Stomach (tissue), 9 donors: ENCODE results near the gene PMEPA1. TPM values are rescaled to one million over a fixed set of nuclear protein-coding genes. Genes with fewer than 3 reads are reported as not detected.

Experiments
- DNase-seq, 2 donors: peaks; one replicate each; pipeline versions ENCODE4 v3.0.0 to v3.0.0-alpha.2; 2013 to 2019
- H3K27ac ChIP-seq, 5 donors: fragments of 200-600 bp in 4 of 5; sonication (generic) in 4 of 5; one replicate each; pipeline ENCODE4 v1.5.1; 2013 to 2019; ENCODE audit warnings: mild to moderate bottlenecking in 1 of 5, moderate library complexity in 1 of 5
- H3K27me3 ChIP-seq, 3 donors: fragments of 200-600 bp; sonication (generic); one replicate each; pipeline ENCODE4 v1.5.1; 2017 to 2019; ENCODE audit warnings: mixed run types in 1 of 3
- H3K36me3 ChIP-seq, 4 donors: fragments of 200-600 bp; sonication (generic); 1 replicate in 3 of 4; 2 replicates in 1 of 4; pipeline ENCODE4 v1.5.1; 2016 to 2019
- H3K4me1 ChIP-seq, 4 donors: fragments of 200-600 bp; sonication (generic); one replicate each; pipeline ENCODE4 v1.5.1; 2016 to 2019
- H3K4me3 ChIP-seq, 4 donors: fragments of 200-600 bp; sonication (generic) in 3 of 4; one replicate each; pipeline ENCODE4 v1.5.1; 2016 to 2019; ENCODE audit warnings: mild to moderate bottlenecking in 1 of 4
- H3K9me3 ChIP-seq, 4 donors: fragments of 200-600 bp; sonication (generic); one replicate each; pipeline ENCODE4 v1.5.1; 2016 to 2019
- CTCF ChIP-seq, 7 experiments: fragments of 450-650 bp in 4 of 7; fragments of 200-600 bp in 3 of 7; sonication (generic) in 3 of 7; IDR thresholded peaks; one replicate each; pipeline ENCODE4 v1.5.1; 2016 to 2019; ENCODE audit warnings: antibody characterized with exemption in 7 of 7, control low read depth in 2 of 7, mild to moderate bottlenecking in 1 of 7
- EP300 ChIP-seq: sonication (generic); formaldehyde crosslinking; IDR thresholded peaks from one replicate; pipeline ENCODE4 v1.6.1; 2017; ENCODE audit warnings: antibody characterized with exemption
- POLR2A ChIP-seq, 4 donors: fragments of 450-650 bp; IDR thresholded peaks; one replicate each; pipeline ENCODE4 v1.6.1; 2016; ENCODE audit warnings: antibody characterized with exemption in 4 of 4, control low read depth in 2 of 4, mild to moderate bottlenecking in 1 of 4, moderate library complexity in 1 of 4
- POLR2AphosphoS5 ChIP-seq, 3 donors: sonication (generic); formaldehyde crosslinking; IDR thresholded peaks; one replicate each; pipeline ENCODE4 v1.6.1; 2016; ENCODE audit warnings: antibody characterized with exemption in 3 of 3
- WGBS, 5 donors: extraction: QIAGEN DNeasy Blood & Tissue Kit in 3 of 5; methylation state at CpG; one replicate each; pipeline versions ENCODE4 v1.1.5 to v1.1.7; 2013 to 2018; 5-methylcytosine and 5-hydroxymethylcytosine counted together
- intact Hi-C: fragments of 100-400 bp; cut with DNase I; formaldehyde crosslinking; loops from one replicate; pipeline ENCODE4 v1.15.1; 2023; ENCODE audit warnings: low total_unique reads
- polyA plus RNA-seq, 3 donors: library from polyadenylated mRNA; stranded (reverse); fragments of 200-250 nt; gene quantifications; one replicate each; pipeline ENCODE4 v1.2.3, GENCODE V29; 2013
- total RNA-seq, 5 donors: library from RNA; depleted of rRNA; stranded (reverse); fragments of >200 nt; gene quantifications; one replicate each; pipeline versions ENCODE4 v1.1.0 to v1.2.3, GENCODE V29; 2014 to 2016
- donor health status: healthy with polysubstance abuse.
- donor health status: Bipolar disorder and iron deficiency.
- donor health status: healthy.

The PMEPA1 gene
- total and polyA plus RNA-seq, 8 donors, result 5.3 to 17.2 (median 8.0) TPM; not detected in 1

- no peaks in the 10 kb centered on the region for H3K27me3 ChIP-seq
- TF ChIP-seq EP300 (no peak), POLR2AphosphoS5 (IDR thresholded peaks at IDR 0.05) (no peak), CTCF (IDR thresholded peaks at IDR 0.05) (no peak), POLR2A (IDR thresholded peaks at IDR 0.05) (no peak)
- DNase-seq, result no peak
- no peak overlapping the region for H3K4me3 ChIP-seq
- intact Hi-C loops, result no loop called here
- H3K27ac ChIP-seq, result peak overlapping the region in 2 of 5 donors; percentile 0 to 47
- no peaks in the 10 kb centered on the region for H3K36me3 ChIP-seq
- peaks cover 5 to 63% (median 36%) of the 10 kb centered on the region in 4 donors for H3K4me1 ChIP-seq
- WGBS, 5 donors, result 65 to 84% (median 83%) methylated on average over 3 of the region's 3 CpGs
- H3K9me3 ChIP-seq, result no peaks in the 10 kb centered on the region
These were observed 7.1 kb upstream of the PMEPA1 start for GRCh38 chr20:57716901-57717300.

GRCh38 chr20:57716202-57716601 is 6.4 kb upstream of the PMEPA1 start:
- no peak for TF ChIP-seq CTCF (IDR thresholded peaks at IDR 0.05)
- TF ChIP-seq POLR2AphosphoS5 (IDR thresholded peaks at IDR 0.05), result no peak
- TF ChIP-seq POLR2A (IDR thresholded peaks at IDR 0.05), result no peak
- TF ChIP-seq EP300, result no peak
- Histone ChIP-seq H3K9me3 (no peaks in the 10 kb centered on the region), H3K27me3 (no peaks in the 10 kb centered on the region), H3K27ac (peak overlapping the region in 2 of 5 donors; percentile 29 to 47), H3K4me1 (peaks cover 8 to 70% (median 42%) of the 10 kb centered on the region in 4 donors), H3K36me3 (no peaks in the 10 kb centered on the region), H3K4me3 (no peak overlapping the region)
- intact Hi-C loops, result no loop called here
- DNase-seq, result no peak
- 39 to 70% (median 62%) methylated on average over 3 of the region's 3 CpGs for WGBS, 5 donors

- H3K36me3 ChIP-seq, result no peaks in the 10 kb centered on the region
- TF ChIP-seq CTCF (IDR thresholded peaks at IDR 0.05) (no peak), POLR2A (IDR thresholded peaks at IDR 0.05) (no peak), EP300 (no peak), POLR2AphosphoS5 (IDR thresholded peaks at IDR 0.05) (no peak)
- peak overlapping the region in 2 of 5 donors; percentile 43 to 55 for H3K27ac ChIP-seq
- 85 to 89% (median 86%) methylated on average over 15 of the region's 15 CpGs for WGBS, 5 donors
- intact Hi-C loops, result no loop called here
- DNase-seq, result no peak
- no peak overlapping the region for H3K4me3 ChIP-seq
- H3K9me3 ChIP-seq, result no peaks in the 10 kb centered on the region
- no peaks in the 10 kb centered on the region for H3K27me3 ChIP-seq
- peaks cover 17 to 78% (median 49%) of the 10 kb centered on the region in 4 donors for H3K4me1 ChIP-seq
These were observed 5.6 kb upstream of the PMEPA1 start for GRCh38 chr20:57715268-57715904.

GRCh38 chr20:57714409-57715267 is 4.8 kb upstream of the PMEPA1 start:
- DNase-seq, result no peak
- intact Hi-C loops, result no loop called here
- TF ChIP-seq POLR2AphosphoS5 (IDR thresholded peaks at IDR 0.05), result peak in 1 of 3 donors; percentile 33
- TF ChIP-seq POLR2A (IDR thresholded peaks at IDR 0.05), result no peak
- H3K27ac ChIP-seq, result peak overlapping the region in 3 of 5 donors; percentile 44 to 73 (median 56)
- no peaks in the 10 kb centered on the region for H3K36me3 ChIP-seq
- no peaks in the 10 kb centered on the region for H3K9me3 ChIP-seq
- peaks cover 17 to 79% (median 49%) of the 10 kb centered on the region in 4 donors for H3K4me1 ChIP-seq
- H3K4me3 ChIP-seq, result no peak overlapping the region
- WGBS, 5 donors, result 88 to 90% (median 90%) methylated on average over 17 to 23 of the region's 23 CpGs
- no peaks in the 10 kb centered on the region for H3K27me3 ChIP-seq
